GM21529 (cell line): ENCODE results near the gene PARD3B.
A peak's percentile ranks its signal among the peaks of the same experiment; 100 is the strongest.

Source experiments
- ATAC-seq: cut with Tn5 transposase; IDR thresholded peaks from one replicate; pipeline ENCODE4 v1.9.1; 2021; ENCODE audit not compliant: unreplicated experiment

Gene PARD3B, protein sequence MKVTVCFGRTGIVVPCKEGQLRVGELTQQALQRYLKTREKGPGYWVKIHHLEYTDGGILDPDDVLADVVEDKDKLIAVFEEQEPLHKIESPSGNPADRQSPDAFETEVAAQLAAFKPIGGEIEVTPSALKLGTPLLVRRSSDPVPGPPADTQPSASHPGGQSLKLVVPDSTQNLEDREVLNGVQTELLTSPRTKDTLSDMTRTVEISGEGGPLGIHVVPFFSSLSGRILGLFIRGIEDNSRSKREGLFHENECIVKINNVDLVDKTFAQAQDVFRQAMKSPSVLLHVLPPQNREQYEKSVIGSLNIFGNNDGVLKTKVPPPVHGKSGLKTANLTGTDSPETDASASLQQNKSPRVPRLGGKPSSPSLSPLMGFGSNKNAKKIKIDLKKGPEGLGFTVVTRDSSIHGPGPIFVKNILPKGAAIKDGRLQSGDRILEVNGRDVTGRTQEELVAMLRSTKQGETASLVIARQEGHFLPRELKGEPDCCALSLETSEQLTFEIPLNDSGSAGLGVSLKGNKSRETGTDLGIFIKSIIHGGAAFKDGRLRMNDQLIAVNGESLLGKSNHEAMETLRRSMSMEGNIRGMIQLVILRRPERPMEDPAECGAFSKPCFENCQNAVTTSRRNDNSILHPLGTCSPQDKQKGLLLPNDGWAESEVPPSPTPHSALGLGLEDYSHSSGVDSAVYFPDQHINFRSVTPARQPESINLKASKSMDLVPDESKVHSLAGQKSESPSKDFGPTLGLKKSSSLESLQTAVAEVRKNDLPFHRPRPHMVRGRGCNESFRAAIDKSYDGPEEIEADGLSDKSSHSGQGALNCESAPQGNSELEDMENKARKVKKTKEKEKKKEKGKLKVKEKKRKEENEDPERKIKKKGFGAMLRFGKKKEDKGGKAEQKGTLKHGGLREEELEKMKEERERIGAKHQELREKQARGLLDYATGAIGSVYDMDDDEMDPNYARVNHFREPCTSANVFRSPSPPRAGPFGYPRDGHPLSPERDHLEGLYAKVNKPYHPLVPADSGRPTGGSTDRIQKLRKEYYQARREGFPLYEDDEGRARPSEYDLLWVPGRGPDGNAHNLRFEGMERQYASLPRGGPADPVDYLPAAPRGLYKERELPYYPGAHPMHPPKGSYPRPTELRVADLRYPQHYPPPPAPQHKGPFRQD (N-terminal part only)

DNA sequence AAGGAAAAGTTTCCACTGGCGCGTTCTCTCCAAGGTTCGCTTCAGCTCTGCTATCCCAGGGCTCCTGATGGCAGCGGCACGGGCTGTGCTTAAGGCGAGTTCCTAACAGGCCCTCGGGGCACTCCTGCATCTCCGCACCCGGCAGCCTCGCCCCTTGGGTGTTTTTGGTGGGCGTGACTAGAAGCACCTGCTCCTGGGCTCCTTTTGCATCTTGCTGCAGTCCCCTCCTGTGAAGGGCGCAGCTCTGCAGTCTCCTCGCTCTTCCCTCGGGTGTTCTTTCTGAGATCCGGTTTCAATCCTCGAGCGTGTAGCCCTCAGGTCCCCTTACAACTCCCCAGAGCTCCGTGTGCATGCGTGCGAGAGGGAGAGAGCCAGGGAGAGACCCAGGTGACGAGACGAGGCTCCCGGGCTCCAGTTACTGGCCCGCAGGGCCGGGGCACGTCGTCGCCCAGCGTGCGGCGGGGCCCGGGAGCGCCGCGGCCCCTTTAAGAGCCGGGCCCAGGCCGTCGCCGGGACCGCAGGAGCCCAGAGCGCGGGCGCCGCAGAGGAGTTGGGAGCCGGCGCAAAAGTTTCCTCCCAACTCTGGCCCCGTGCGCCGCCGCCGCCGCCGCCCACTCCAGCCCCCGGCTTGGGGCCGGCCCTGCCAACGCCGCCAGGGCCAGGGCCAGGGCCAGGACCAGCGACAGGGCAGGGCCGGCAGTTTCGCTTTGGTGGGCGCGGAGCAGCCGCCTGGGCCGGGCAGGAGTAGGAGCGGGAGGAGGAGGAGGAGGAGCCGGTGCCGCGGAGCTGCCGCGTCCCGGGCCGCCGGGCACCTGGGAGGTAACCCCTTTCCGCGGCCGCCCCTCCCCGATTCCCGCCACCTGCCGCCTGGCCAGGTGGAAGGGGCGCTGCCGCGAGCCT lies at the start of gene PARD3B:
Gene PARD3B, plus strand, starts transcription at position 515 of the 900 bp plus-strand sequence. CDS start 525 bp downstream, outside the sequence.
- ATAC-seq: peak; percentile 65

DNA sequence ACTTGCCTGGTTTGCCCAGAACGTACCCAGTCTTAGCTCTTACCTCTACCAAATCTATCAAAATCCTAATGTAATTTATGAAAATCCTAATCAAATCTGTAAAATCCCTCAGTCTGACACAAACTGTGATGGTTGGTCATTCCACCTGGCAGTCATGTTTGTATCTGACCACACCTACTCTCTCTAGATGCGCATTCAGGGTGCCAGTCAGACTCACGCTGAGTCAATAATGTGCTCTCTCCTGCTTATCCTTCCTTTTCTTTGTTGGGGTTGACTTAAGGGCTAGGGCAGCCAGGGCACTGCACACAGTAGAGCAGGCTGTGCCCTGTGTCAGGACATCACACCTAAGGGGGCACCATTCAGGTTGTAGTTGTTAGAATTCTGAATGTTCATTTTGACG lies 48.5 kb upstream of the PARD3B start:
- ATAC-seq: no peak

DNA sequence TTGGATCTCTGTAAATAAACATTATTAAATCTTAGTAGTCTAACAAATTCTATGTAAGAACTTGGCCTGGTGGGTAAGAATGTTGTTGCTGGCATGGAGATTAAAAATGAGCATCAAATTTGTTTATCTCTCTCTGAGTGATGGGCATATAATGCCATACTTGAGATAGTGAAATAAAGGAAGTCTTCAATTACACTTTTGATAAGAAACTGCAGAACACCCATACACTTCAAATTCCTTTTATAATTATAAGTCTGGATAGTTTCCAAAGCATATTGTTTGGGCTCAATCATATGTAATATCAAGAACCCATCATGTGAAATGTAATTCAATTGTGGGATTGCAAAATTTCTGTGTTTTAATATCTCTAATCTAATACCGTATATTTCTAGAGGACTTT lies 47.4 kb upstream of the PARD3B start:
- ATAC-seq: no peak

DNA sequence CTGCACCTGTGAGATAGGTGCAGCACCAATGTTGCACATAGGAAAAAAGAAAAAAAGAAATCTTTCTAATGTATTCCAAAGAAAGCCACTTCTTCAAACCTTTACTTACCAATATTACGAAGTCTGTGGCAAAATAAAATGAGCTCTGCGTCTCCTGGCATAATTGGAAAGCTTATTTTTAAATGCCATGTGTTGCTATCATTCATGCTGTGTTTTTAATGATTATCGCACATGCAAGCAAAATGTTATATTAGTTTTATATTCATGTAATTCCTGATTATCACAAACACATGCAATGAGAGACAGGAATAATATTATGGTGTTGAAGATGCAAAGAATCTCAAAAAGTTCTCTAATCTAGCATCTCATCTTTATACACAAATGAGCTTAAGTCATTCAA lies 47.0 kb upstream of the PARD3B start:
- no peak for ATAC-seq

DNA sequence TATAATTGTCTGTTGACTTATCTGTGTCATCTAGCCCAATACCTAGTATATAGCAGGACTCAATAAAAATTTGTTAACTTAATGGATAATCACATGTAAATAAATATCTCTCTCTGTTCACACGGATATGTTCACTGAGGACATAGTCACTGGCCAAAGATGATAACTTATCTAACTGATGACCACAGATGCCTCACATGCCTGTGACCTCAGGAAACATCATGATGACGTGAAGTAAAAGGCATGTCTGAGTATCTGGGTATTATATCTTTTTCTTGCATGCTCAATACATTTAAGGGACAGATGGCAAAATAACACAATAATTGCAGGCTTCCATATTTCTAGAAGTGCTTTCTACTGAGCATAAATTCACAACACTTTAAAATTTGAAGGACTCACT lies 41.4 kb upstream of the PARD3B start:
- no peak for ATAC-seq

DNA sequence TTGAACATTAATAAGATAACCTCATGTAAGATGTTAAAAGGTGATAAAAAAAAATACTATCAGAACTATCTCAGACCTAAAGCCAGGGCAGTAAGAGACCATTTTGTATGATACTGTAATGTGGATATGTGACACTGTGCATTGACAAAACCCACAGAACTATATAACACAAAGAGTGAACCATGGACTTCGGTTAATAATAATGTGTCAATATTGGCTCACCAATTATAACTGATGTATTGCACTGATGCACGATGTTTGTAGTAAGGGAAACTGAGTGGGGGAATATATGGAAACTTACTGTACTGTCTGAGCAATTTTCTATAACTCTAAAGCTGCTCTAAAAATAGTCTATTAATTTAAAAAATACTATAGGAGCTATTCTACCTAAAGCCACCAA lies 40.7 kb upstream of the PARD3B start:
- ATAC-seq: no peak

DNA sequence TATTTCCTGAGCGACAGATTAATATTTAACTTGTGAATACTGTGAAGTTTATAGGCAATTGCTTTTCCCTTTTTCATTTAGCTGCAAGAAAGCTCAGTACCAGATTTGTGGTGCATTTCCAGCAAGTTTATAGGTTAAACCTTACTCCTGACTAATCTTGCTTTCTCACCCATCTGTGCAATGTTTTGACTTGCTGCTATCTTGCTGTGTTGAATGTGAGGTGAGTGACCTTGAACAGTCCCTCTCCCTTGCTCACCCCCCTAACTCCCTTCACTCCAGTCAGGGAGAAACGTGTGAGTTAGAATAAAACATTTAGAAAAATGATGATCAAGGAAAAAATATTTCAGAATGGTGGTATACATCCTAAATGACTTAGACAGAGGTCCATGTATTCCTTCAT lies 39.8 kb upstream of the PARD3B start:
- no peak for ATAC-seq

DNA sequence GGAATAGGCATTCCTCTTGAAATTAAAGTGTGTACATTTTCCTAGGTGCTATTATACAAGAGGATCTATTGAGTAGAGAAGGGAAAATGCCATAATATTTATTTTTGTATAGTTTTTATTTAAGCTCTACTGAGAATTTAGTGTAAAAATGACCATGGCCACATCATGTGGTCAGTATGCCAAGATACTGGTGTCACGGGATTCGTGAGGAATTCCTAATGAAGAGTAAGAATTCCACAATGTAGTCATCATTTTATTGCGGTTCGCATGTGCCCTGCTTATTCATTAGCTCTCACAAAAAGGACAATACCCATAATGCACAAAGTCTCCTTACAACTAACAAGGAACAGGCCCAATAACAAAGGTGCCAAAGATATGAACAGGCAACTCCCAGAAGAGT lies 39.3 kb upstream of the PARD3B start:
- no peak for ATAC-seq

DNA sequence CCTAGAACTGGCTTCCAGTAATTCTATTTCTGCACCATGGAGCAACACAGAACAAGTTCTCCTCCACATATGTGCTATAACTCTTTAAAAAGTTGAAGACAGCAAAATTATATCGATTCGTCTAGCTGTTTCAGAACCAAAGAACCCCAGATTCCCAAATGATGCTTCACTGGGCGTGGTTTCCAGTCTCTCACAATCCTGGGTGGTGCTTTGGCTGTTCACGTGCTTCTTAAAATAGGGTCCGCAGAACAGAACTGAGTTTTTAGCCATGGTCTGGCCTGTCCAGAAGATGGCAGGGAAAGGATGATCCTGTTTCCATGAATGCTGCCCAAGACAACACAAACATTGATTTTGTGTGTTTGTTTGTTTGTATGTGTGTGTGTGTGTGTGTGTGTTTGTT lies 37.6 kb upstream of the PARD3B start:
- no peak for ATAC-seq

DNA sequence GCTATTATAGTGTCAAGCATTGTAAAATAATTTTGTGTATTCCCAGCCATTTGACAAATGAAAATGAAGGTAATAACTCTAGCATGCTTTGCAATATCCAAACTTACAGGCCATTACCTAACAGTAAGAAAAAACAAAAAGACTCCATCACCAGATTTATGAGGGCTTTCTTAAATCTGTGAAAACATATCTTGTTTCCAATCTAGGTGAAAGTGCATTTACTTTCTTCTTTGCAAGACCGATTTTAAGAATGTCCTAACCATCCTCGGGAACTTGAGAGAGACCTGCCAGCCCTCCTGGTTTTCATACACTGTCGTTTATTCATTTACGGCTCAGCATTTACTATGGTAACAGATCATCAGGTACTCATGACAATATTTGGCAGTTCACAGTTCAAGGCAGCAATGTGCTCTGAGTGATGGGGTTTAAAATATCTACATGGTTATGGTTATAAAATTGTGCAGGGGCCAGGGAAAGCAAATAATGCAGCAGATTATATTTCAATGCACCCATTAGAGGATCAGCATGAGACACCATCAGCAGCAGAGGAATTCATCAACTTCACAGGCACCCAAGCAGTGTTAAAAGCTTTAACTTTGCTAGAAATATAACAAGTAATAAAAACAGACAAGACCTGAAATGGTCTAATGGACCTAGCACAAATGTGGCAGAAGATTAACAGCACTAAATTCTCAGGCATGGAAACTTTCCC lies 34.4 kb upstream of the PARD3B start:
- ATAC-seq: no peak

DNA sequence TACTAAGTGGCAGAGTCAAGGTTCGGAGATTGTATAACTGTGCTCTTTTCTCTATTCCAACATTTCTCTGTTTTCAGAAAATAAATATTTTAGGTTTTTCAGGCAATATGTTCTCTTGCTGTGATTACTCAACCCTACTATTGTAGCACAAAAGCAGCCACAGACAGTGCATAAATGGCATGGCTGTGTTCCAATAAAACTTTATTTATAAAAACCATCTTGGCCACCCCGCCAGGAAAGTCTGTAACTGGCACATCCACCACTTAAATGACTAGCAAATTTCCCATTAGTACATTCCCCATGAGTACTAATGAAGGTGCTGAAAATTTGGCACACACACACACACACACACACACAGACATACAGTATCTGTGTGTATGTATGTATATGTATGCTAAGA lies 30.8 kb upstream of the PARD3B start:
- ATAC-seq: no peak

DNA sequence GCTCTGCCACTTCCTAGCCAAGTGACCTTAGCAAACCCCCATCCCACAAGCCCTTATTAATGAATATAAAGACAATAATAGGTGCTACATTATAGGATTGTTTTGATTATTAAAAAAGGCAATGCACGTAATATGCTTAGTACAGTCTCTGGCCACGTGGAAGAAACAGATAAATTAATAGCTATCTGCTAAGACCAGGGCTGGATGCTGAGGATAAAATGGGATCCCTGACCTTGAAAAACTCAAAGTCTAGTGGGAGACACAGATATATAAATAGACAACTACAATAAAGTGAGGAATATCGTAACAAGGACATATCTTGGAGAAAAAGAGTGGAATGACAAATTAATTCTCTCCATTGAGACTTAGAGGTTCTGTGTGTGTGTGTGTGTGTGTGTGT lies 29.9 kb upstream of the PARD3B start:
- no peak for ATAC-seq

DNA sequence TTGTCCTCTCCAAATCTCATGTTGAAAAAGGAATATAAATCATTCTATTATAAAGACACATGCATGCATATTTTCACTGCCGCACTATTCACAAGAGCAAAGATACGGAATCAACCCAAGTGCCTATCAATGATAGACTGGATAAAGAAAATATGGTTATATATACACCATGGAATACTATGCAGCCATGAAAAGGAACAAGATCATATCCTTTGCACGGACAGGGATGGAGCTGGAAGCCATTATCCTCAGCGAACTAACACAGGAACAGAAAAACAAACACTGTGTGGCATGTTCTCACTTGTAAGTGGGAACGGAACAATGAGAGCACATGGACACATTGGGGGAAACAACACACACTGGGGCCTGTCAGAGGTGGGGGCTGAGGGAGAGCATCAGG lies 28.1 kb upstream of the PARD3B start:
- ATAC-seq: no peak

DNA sequence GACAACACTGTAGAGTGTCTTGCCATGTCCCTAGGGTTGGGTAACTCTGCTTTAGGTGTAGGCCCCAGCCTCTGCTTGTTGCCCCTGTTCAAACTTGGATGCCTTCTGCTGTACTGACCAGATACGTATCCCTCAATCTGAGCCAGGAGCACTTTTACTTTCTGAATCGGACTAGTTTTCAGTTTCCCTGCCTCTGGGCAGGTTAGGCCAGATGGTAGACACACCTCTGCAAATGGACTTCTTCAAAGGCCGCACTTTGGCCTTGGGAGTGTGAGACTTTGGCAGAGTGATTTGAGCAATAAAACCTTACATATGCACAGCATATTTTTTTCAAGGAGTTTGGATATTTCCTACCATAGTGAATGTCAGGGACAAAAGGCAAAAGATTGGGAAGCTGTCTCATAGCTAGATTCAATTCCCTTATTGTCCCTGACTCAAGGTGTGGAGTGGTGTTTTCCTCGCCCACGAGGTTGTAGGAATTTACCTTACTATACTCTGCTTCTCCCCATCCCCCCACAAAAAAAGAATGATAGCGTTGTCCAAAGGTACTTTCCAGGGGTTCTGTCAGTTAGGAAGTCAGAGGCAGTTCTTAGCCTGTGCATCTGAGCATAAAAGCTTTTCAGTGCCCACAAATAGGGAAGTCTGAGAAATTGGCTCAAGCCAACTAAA lies 15.3 kb upstream of the PARD3B start:
- ATAC-seq: no peak

DNA sequence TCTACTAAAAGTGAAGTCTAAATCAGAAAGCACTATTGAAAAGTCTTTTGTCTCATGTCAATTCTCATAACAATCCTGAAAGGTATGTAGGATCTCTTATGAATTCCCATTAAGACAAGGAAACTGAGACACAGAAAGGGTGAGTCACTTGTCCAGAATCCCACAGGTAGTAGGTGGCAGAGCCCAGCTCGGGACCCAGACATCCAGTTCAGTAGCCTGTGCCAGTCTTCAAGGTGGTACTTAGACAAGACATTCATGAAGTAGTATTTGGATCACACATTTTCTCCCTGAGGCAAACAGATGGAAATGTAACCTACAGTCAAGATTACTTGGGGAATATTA lies 14.8 kb upstream of the PARD3B start:
- no peak for ATAC-seq

DNA sequence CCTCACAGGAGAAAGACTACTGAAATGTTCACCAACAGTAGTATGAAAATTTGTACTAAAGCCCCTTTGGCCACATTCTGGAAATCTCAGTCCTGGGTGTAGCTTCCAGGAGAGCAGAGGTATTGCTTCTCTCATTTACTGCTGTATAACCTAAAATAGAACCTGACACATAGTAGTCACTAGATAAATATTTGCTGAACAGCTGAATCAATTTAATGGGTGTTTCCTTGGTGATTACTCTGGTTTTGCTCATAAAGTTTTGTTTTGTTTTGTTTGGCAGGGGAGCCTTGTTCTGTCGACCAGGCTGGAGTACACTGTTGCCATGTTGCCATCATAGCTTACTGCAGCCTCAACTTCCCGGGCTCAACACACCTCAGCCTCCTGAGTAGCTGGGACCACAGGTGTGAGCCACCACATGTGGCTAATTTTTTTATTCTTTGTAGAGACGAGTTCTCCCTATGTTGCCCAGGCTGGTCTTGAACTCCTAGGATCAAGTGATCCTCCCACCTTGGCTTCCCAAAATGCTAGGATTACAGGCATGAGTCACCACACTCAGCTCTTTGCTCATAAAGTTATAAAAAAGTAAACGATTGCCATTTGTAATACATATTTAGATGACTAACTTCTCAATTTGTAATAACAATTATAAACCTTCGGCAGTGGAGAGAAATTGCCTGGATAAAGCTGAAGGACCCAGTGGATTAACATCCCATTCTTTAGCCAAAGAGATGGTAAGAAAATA lies 11.5 kb upstream of the PARD3B start:
- ATAC-seq: no peak

DNA sequence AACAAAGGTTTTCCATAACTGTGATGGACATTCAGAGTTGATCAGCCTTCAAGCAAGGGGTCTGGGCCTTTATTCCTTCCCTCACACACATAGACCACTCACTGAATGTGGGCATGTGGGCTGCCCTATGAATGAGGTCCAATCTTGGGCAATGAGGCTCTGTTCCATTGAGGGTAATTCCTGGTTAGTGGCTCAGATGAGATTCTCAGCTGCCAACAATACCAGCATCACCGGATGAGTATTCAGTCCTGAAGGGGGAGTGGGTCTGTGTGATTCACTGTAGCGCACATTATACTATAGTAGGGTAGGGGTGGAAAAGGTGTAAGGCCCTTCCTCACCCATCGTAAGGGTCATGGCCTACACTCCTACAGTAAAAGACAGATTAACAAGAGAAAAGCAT lies 9.9 kb upstream of the PARD3B start:
- ATAC-seq: no peak

DNA sequence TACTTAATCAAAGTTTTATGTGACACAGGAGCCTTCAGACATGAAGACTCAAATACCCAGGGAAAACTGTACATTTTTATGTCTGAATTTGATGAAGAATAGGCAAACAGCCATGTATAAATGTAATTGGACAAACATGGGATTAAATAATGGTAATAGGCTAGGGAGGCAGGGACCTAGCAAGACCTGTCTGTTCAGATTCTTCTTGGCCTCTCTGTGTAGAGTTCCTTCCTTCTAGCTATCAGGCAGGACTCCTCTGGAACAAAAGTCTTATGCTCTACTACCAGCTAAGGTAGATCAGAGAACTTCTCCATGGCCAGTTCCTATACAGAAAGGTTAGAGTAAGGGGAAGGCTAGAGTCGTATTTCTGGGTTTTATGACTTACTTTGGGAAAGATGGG lies 9.5 kb upstream of the PARD3B start:
- no peak for ATAC-seq
